Vagina (tissue), 2 donors: ENCODE data around the gene ALDH3B2. TPM values are rescaled to one million over a fixed set of nuclear protein-coding genes. Genes with fewer than 3 reads are reported as not detected.

ENCODE experiments used
- DNase-seq, 2 donors: peaks; one replicate each; pipeline ENCODE4 v3.0.0-alpha.2; 2017; ENCODE audit errors: extremely low spot score in 2 of 2
- H3K27ac ChIP-seq: fragments of 200-600 bp; sonication (generic); one replicate; pipeline ENCODE4 v1.5.1; 2019
- H3K27me3 ChIP-seq: fragments of 200-600 bp; sonication (generic); one replicate; pipeline ENCODE4 v1.5.1; 2019
- H3K36me3 ChIP-seq, 2 donors: fragments of 200-600 bp; sonication (generic); one replicate each; pipeline ENCODE4 v1.5.1; 2017 to 2019
- H3K4me1 ChIP-seq: fragments of 200-600 bp; sonication (generic); one replicate; pipeline ENCODE4 v1.5.1; 2019
- H3K4me3 ChIP-seq, 2 donors: fragments of 200-600 bp; sonication (generic); 1 replicate in 1 of 2; 2 replicates in 1 of 2; pipeline ENCODE4 v1.5.1; 2016 to 2019
- H3K9me3 ChIP-seq: fragments of 200-600 bp; sonication (generic); one replicate; pipeline ENCODE4 v1.5.1; 2019
- CTCF ChIP-seq, 3 experiments: fragments of 450-650 bp in 2 of 3; fragments of 200-600 bp in 1 of 3; sonication (generic) in 1 of 3; IDR thresholded peaks; one replicate each; pipeline ENCODE4 v1.5.1; 2017 to 2019; ENCODE audit warnings: antibody characterized with exemption in 3 of 3, mild to moderate bottlenecking in 2 of 3, moderate library complexity in 2 of 3
- POLR2A ChIP-seq, 2 donors: fragments of 450-650 bp; IDR thresholded peaks; one replicate each; pipeline ENCODE4 v1.6.1; 2017; ENCODE audit warnings: antibody characterized with exemption in 2 of 2, mild to moderate bottlenecking in 2 of 2, moderate library complexity in 2 of 2
- POLR2AphosphoS5 ChIP-seq, 2 donors: sonication (generic); formaldehyde crosslinking; IDR thresholded peaks; one replicate each; pipeline ENCODE4 v1.9.0; 2017; ENCODE audit warnings: antibody characterized with exemption in 2 of 2, mild to moderate bottlenecking in 2 of 2, low read depth in 1 of 2; ENCODE audit not compliant: insufficient read depth in 1 of 2
- intact Hi-C: fragments of 100-400 bp; cut with DNase I; formaldehyde crosslinking; loops from one replicate; pipeline ENCODE4 v1.15.1; 2023
- total RNA-seq: library from RNA; depleted of rRNA; stranded (reverse); fragments of >200 nt; gene quantifications from one replicate; pipeline ENCODE4 v1.2.3, GENCODE V29; 2016

ALDH3B2 gene
- total RNA-seq, 1 donor from 2014 or later, result 19.9 TPM

GRCh38 chr11:67632175-67632981 is 42.0 kb downstream of the ALDH3B2 start:
- H3K27me3 ChIP-seq, result no peaks in the 10 kb centered on the region
- H3K36me3 ChIP-seq, result no peaks in the 10 kb centered on the region
- no peak overlapping the region for H3K4me3 ChIP-seq
- DNase-seq, result no peak
- TF ChIP-seq POLR2AphosphoS5 (IDR thresholded peaks at IDR 0.05; ENCODE audit: insufficient read depth in 1 of 2, low read depth in 1 of 2), result no peak
- no peak for TF ChIP-seq CTCF (IDR thresholded peaks at IDR 0.05)
- no peak for TF ChIP-seq POLR2A (IDR thresholded peaks at IDR 0.05)
- no peak overlapping the region for H3K27ac ChIP-seq
- peaks cover 24% of the 10 kb centered on the region for H3K4me1 ChIP-seq
- no peaks in the 10 kb centered on the region for H3K9me3 ChIP-seq
- intact Hi-C loops, result no loop called here

- Histone ChIP-seq H3K27me3 (no peaks in the 10 kb centered on the region), H3K4me1 (peaks cover 24% of the 10 kb centered on the region), H3K27ac (no peak overlapping the region), H3K36me3 (no peaks in the 10 kb centered on the region), H3K4me3 (no peak overlapping the region), H3K9me3 (no peaks in the 10 kb centered on the region)
- no peak for DNase-seq
- intact Hi-C loops, result no loop called here
- TF ChIP-seq POLR2A (IDR thresholded peaks at IDR 0.05) (no peak), CTCF (IDR thresholded peaks at IDR 0.05) (no peak), POLR2AphosphoS5 (IDR thresholded peaks at IDR 0.05; ENCODE audit: insufficient read depth in 1 of 2, low read depth in 1 of 2) (no peak)
Observed at GRCh38 chr11:67631853-67632174, 42.6 kb downstream of the ALDH3B2 start.

- no peak for DNase-seq
- no peaks in the 10 kb centered on the region for H3K9me3 ChIP-seq
- TF ChIP-seq POLR2A (IDR thresholded peaks at IDR 0.05) (no peak), CTCF (IDR thresholded peaks at IDR 0.05) (no peak), POLR2AphosphoS5 (IDR thresholded peaks at IDR 0.05; ENCODE audit: insufficient read depth in 1 of 2, low read depth in 1 of 2) (no peak)
- H3K27me3 ChIP-seq, result no peaks in the 10 kb centered on the region
- peaks cover 24% of the 10 kb centered on the region for H3K4me1 ChIP-seq
- intact Hi-C loops, result no loop called here
- no peak overlapping the region for H3K27ac ChIP-seq
- no peaks in the 10 kb centered on the region for H3K36me3 ChIP-seq
- H3K4me3 ChIP-seq, result no peak overlapping the region
Observed at GRCh38 chr11:67631411-67631810, 43.0 kb downstream of the ALDH3B2 start.

- no peaks in the 10 kb centered on the region for H3K36me3 ChIP-seq
- H3K9me3 ChIP-seq, result no peaks in the 10 kb centered on the region
- DNase-seq, result no peak
- H3K4me1 ChIP-seq, result peaks cover 24% of the 10 kb centered on the region
- TF ChIP-seq POLR2AphosphoS5 (IDR thresholded peaks at IDR 0.05; ENCODE audit: insufficient read depth in 1 of 2, low read depth in 1 of 2) (no peak), CTCF (IDR thresholded peaks at IDR 0.05) (no peak), POLR2A (IDR thresholded peaks at IDR 0.05) (no peak)
- H3K27me3 ChIP-seq, result no peaks in the 10 kb centered on the region
- peak overlapping the region; percentile 91 for H3K27ac ChIP-seq
- intact Hi-C loops, result no loop called here
- H3K4me3 ChIP-seq, result peak overlapping the region; percentile 58 to 71
Observed at GRCh38 chr11:67630943-67631331, 43.5 kb downstream of the ALDH3B2 start.

GRCh38 chr11:67630228-67630942 is 44.0 kb downstream of the ALDH3B2 start:
- Histone ChIP-seq H3K27me3 (no peaks in the 10 kb centered on the region), H3K9me3 (no peaks in the 10 kb centered on the region), H3K4me1 (peaks cover 24% of the 10 kb centered on the region), H3K27ac (peak overlapping the region; percentile 91), H3K36me3 (no peaks in the 10 kb centered on the region), H3K4me3 (peak overlapping the region; percentile 58 to 71)
- DNase-seq, result peak in 1 of 2 donors; percentile 99
- TF ChIP-seq POLR2AphosphoS5 (IDR thresholded peaks at IDR 0.05; ENCODE audit: insufficient read depth in 1 of 2, low read depth in 1 of 2), result peak; percentile 62 to 92
- peak in 1 of 2 donors; percentile 67 for TF ChIP-seq POLR2A (IDR thresholded peaks at IDR 0.05)
- TF ChIP-seq CTCF (IDR thresholded peaks at IDR 0.05), result peak in 1 of 3 experiments; percentile 53
- intact Hi-C loops, result no loop called here
